ENCODE measurements around the gene HPGD.

DNA sequence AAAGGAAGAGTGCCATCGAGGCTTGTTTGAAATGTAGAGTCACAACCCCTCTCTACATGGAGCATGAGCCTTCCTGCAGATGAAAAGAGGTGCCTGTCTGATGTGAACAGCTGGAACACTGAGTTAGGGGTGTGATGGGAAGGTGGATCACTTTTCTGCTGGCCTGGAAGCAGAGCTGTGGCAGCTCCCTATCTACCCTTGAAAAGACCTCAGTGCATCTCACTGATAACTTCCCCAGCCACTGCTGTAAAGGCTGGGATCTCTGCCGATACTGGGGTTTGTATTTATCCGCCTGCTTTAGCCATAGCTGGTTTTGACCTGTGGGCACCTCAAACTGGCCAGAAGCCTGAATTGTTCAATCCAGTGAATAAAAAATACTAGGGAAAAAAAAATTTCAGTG is 46.8 kb downstream of the HPGD start:
- TF ChIP-seq, protein P1, sequence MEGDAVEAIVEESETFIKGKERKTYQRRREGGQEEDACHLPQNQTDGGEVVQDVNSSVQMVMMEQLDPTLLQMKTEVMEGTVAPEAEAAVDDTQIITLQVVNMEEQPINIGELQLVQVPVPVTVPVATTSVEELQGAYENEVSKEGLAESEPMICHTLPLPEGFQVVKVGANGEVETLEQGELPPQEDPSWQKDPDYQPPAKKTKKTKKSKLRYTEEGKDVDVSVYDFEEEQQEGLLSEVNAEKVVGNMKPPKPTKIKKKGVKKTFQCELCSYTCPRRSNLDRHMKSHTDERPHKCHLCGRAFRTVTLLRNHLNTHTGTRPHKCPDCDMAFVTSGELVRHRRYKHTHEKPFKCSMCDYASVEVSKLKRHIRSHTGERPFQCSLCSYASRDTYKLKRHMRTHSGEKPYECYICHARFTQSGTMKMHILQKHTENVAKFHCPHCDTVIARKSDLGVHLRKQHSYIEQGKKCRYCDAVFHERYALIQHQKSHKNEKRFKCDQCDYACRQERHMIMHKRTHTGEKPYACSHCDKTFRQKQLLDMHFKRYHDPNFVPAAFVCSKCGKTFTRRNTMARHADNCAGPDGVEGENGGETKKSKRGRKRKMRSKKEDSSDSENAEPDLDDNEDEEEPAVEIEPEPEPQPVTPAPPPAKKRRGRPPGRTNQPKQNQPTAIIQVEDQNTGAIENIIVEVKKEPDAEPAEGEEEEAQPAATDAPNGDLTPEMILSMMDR (IDR thresholded peaks at IDR 0.05; ENCODE audit: borderline replicate concordance, extremely low read depth, low read length, poor library complexity, severe bottlenecking): no peak
- TF ChIP-seq EZH2 (IDR thresholded peaks at IDR 0.05; ENCODE audit: borderline replicate concordance, low read depth, low read length, severe bottlenecking): no peak
